GM23338 (cell line): ENCODE data around the gene PTN. TPM values are rescaled to one million over a fixed set of nuclear protein-coding genes. Genes with fewer than 3 reads are reported as not detected.

ENCODE experiments used
- ATAC-seq: fragments of 200-7000 bp; cut with Tn5 transposase; 3 replicates; pipeline ENCODE4 v1.9.1; 2020
- DNase-seq: peaks from one replicate; pipeline ENCODE4 v3.0.0-alpha.2; 2015; ENCODE audit warnings: low spot score
- H2AFZ ChIP-seq: fragments of 200-600 bp; sonication (generic); 2 replicates; pipeline ENCODE4 v1.8.0; 2016; ENCODE audit warnings: antibody characterized with exemption, mild to moderate bottlenecking, moderate library complexity
- H3F3A ChIP-seq: fragments of 200-600 bp; sonication (generic); replicated peaks from 2 replicates; pipeline ENCODE4 v1.8.0; 2017; ENCODE audit warnings: antibody characterized with exemption, mixed run types, low read depth
- H3K27ac ChIP-seq: fragments of 200-600 bp; sonication (generic); 2 replicates; pipeline ENCODE4 v1.6.1; 2016; ENCODE audit warnings: low read depth
- H3K27me3 ChIP-seq: fragments of 200-600 bp; sonication (generic); 2 replicates; pipeline ENCODE4 v1.8.0; 2016; ENCODE audit warnings: mild to moderate bottlenecking, mixed run types, moderate library complexity; ENCODE audit not compliant: insufficient read depth
- H3K36me3 ChIP-seq: fragments of 200-600 bp; sonication (generic); 2 replicates; pipeline ENCODE4 v1.8.0; 2016; ENCODE audit warnings: mild to moderate bottlenecking; ENCODE audit not compliant: insufficient read depth
- H3K4me1 ChIP-seq: fragments of 200-600 bp; sonication (generic); 2 replicates; pipeline ENCODE4 v1.8.0; 2016; ENCODE audit warnings: mild to moderate bottlenecking, moderate library complexity; ENCODE audit not compliant: insufficient read depth
- H3K4me2 ChIP-seq: fragments of 200-600 bp; sonication (generic); 2 replicates; pipeline ENCODE4 v1.7.1; 2017; ENCODE audit warnings: mixed run types
- H3K4me3 ChIP-seq: fragments of 200-600 bp; sonication (generic); 2 replicates; pipeline ENCODE4 v1.6.1; 2016; ENCODE audit warnings: mixed run types
- H3K79me2 ChIP-seq: fragments of 200-600 bp; sonication (generic); replicated peaks from 2 replicates; pipeline ENCODE4 v1.8.0; 2017; ENCODE audit warnings: mild to moderate bottlenecking; ENCODE audit not compliant: insufficient read depth
- H3K9me2 ChIP-seq: fragments of 200-600 bp; sonication (generic); 2 replicates; pipeline ENCODE4 v1.8.0; 2017; ENCODE audit not compliant: insufficient read depth
- H4K20me1 ChIP-seq: fragments of 200-600 bp; sonication (generic); replicated peaks from 2 replicates; pipeline ENCODE4 v1.8.0; 2017; ENCODE audit warnings: mild to moderate bottlenecking; ENCODE audit not compliant: insufficient read depth
- H3K27ac Mint-ChIP-seq: 2 replicates; pipeline ENCODE4 v1.8.0; 2020; ENCODE audit warnings: inconsistent platforms, mild to moderate bottlenecking, moderate library complexity, mixed read lengths
- H3K27me3 Mint-ChIP-seq: 3 replicates; pipeline ENCODE4 v1.8.0; 2022; ENCODE audit warnings: low read depth, mild to moderate bottlenecking, moderate library complexity, mixed read lengths, inconsistent platforms; ENCODE audit not compliant: insufficient read depth, poor library complexity
- H3K36me3 Mint-ChIP-seq: 3 replicates; pipeline ENCODE4 v1.8.0; 2021; ENCODE audit warnings: low read depth, mild to moderate bottlenecking, inconsistent platforms, moderate library complexity, mixed read lengths
- H3K4me1 Mint-ChIP-seq: 3 replicates; pipeline ENCODE4 v1.8.0; 2020; ENCODE audit warnings: mild to moderate bottlenecking, inconsistent platforms, mixed read lengths
- H3K4me3 Mint-ChIP-seq: 3 replicates; pipeline ENCODE4 v1.8.0; 2021; ENCODE audit warnings: moderate library complexity, mild to moderate bottlenecking, inconsistent platforms, mixed read lengths
- H3K9me3 Mint-ChIP-seq: 3 replicates; pipeline ENCODE4 v1.8.0; 2020; ENCODE audit warnings: moderate library complexity, mild to moderate bottlenecking, inconsistent platforms, mixed read lengths
- CREB1 ChIP-seq: fragments of 250-450 bp; sonication (Bioruptor Pico); IDR thresholded peaks from 2 replicates; pipeline ENCODE4 v1.5.0; 2020; ENCODE audit warnings: low read depth, mild to moderate bottlenecking, moderate library complexity
- CTCF ChIP-seq, 2 experiments: fragments of 200-600 bp in 1 of 2; sonication (generic) in 1 of 2; conservative IDR thresholded peaks; 2 replicates each; pipeline versions ENCODE4 v1.5.1 to v1.6.1; 2016 to 2017; ENCODE audit warnings: antibody characterized with exemption in 2 of 2, low read depth in 2 of 2, mild to moderate bottlenecking in 2 of 2, moderate library complexity in 1 of 2
- ETS1 ChIP-seq: IDR thresholded peaks from 2 replicates; pipeline ENCODE4 v1.6.1; 2016; ENCODE audit warnings: antibody characterized with exemption
- EZH2phosphoT487 ChIP-seq: fragments of 200-600 bp; sonication (generic); IDR thresholded peaks from one replicate; pipeline ENCODE4 v1.8.1; 2018; ENCODE audit warnings: antibody characterized with exemption; ENCODE audit not compliant: unreplicated experiment
- JUNB ChIP-seq: IDR thresholded peaks from one replicate; pipeline ENCODE4 v1.6.1; 2016; ENCODE audit warnings: antibody characterized with exemption; ENCODE audit not compliant: unreplicated experiment
- NANOG ChIP-seq: IDR thresholded peaks from 2 replicates; pipeline ENCODE4 v1.6.1; 2016; ENCODE audit warnings: antibody characterized with exemption, borderline replicate concordance
- POLR2AphosphoS5 ChIP-seq: IDR thresholded peaks from 2 replicates; pipeline ENCODE4 v1.6.1; 2016; ENCODE audit warnings: antibody characterized with exemption, low read depth
- REST ChIP-seq: IDR thresholded peaks from one replicate; pipeline ENCODE4 v1.6.1; 2018; ENCODE audit warnings: antibody characterized with exemption; ENCODE audit not compliant: unreplicated experiment
- STAT1 ChIP-seq: IDR thresholded peaks from one replicate; pipeline ENCODE4 v1.6.1; 2016; ENCODE audit warnings: antibody characterized with exemption; ENCODE audit not compliant: unreplicated experiment
- ZNF114 ChIP-seq: fragments of 250-450 bp; sonication (Bioruptor Pico); IDR thresholded peaks from 2 replicates; pipeline ENCODE4 v1.5.0; 2020; ENCODE audit warnings: mild to moderate bottlenecking, moderate library complexity
- ZNF331 ChIP-seq: fragments of 250-450 bp; sonication (Bioruptor Pico); IDR thresholded peaks from 2 replicates; pipeline ENCODE4 v1.5.0; 2020; ENCODE audit warnings: low read depth, mild to moderate bottlenecking, moderate library complexity
- polyA plus RNA-seq: library from polyadenylated mRNA; unstranded; fragments of >200 nt; fragmentation: Nextera tagmentation; extraction: Ambion mirVana; gene quantifications from 2 replicates; pipeline ENCODE4 v1.2.1, GENCODE V29; 2016
- total RNA-seq: library from RNA; depleted of rRNA; stranded (reverse); fragments of >200 nt; shearing (Covaris generic); gene quantifications from 2 replicates; pipeline ENCODE4 v1.2.3, GENCODE V29; 2014

PTN gene
- total and polyA plus RNA-seq, 2 experiments from 2014 or later = 20.1 to 39.4 TPM

- H3K4me1 ChIP-seq = no peaks in the 10 kb centered on the region
- H3K4me3 ChIP-seq = no peak overlapping the region
- H3K79me2 ChIP-seq = no peaks in the 10 kb centered on the region
- Mint-ChIP-seq H3K36me3 (peaks cover 6% of the 10 kb centered on the region), H3K27me3 (peaks cover 2% of the 10 kb centered on the region), H3K27ac (no peak overlapping the region), H3K4me3 (no peak overlapping the region), H3K9me3 (peaks cover 10% of the 10 kb centered on the region; the same call in 2 of the 3 replicates), H3K4me1 (no peaks in the 10 kb centered on the region)
- TF ChIP-seq CREB1 (CRISPR knock-in tag) = no peak
- TF ChIP-seq STAT1 = no peak
- TF ChIP-seq ZNF114 (CRISPR knock-in tag) = no peak
- no peak for TF ChIP-seq CTCF (conservative IDR thresholded peaks at IDR 0.05; ENCODE audit: low read depth in 2 of 2)
- TF ChIP-seq ETS1 = no peak
- no peak for TF ChIP-seq REST
- no peak for TF ChIP-seq JUNB
- no peak overlapping the region for H3K27ac ChIP-seq
- no peak overlapping the region for H3K4me2 ChIP-seq
- DNase-seq (no peak), ATAC-seq (no peak)
- H3K27me3 ChIP-seq = no peaks in the 10 kb centered on the region
- H2AFZ ChIP-seq = no peak overlapping the region
- H3K9me2 ChIP-seq = 0 out of 2 replicates have a peak, but pooled peaks cover 4% of the 10 kb centered on the region
- no peaks in the 10 kb centered on the region for H3K36me3 ChIP-seq
- no peaks in the 10 kb centered on the region for H4K20me1 ChIP-seq
- no peaks in the 10 kb centered on the region for H3F3A ChIP-seq
Observed at GRCh38 chr7:137204246-137204645, 139.3 kb downstream of the PTN start.

- H3K4me3 Mint-ChIP-seq = no peak overlapping the region
- DNase-seq = no peak
- Histone ChIP-seq H3K9me2 (no peaks in the 10 kb centered on the region), H3K79me2 (no peaks in the 10 kb centered on the region), H2AFZ (no peak overlapping the region), H4K20me1 (no peaks in the 10 kb centered on the region), H3K27ac (no peak overlapping the region), H3K27me3 (no peaks in the 10 kb centered on the region), H3K4me2 (no peak overlapping the region), H3F3A (no peaks in the 10 kb centered on the region), H3K4me1 (no peaks in the 10 kb centered on the region), H3K36me3 (no peaks in the 10 kb centered on the region), H3K4me3 (no peak overlapping the region)
- H3K9me3 Mint-ChIP-seq = peaks cover 10% of the 10 kb centered on the region; the same call in 2 of the 3 replicates
- peaks cover 2% of the 10 kb centered on the region for H3K27me3 Mint-ChIP-seq
- no peak overlapping the region for H3K27ac Mint-ChIP-seq
- no peak for ATAC-seq
- H3K4me1 Mint-ChIP-seq = no peaks in the 10 kb centered on the region
- peaks cover 6% of the 10 kb centered on the region for H3K36me3 Mint-ChIP-seq
- no peak for TF ChIP-seq NANOG
- TF ChIP-seq JUNB = no peak
- no peak for TF ChIP-seq CREB1 (CRISPR knock-in tag)
- TF ChIP-seq REST = no peak
- no peak for TF ChIP-seq STAT1
- no peak for TF ChIP-seq EZH2phosphoT487
- no peak for TF ChIP-seq CTCF (conservative IDR thresholded peaks at IDR 0.05; ENCODE audit: low read depth in 2 of 2)
- TF ChIP-seq POLR2AphosphoS5 = no peak
- no peak for TF ChIP-seq ZNF331 (CRISPR knock-in tag)
Observed at GRCh38 chr7:137203351-137203750, 140.2 kb downstream of the PTN start.
